ENCODE results near the gene MOB3A. TPM values are rescaled to one million over a fixed set of nuclear protein-coding genes. Genes with fewer than 3 reads are reported as not detected.

Gene MOB3A
- total and polyA plus RNA-seq, 2 of the 8 experiments (the other 6 are each of a cell fraction or from before 2014, with no cell fraction given), result 9.2 to 9.6 TPM

DNA sequence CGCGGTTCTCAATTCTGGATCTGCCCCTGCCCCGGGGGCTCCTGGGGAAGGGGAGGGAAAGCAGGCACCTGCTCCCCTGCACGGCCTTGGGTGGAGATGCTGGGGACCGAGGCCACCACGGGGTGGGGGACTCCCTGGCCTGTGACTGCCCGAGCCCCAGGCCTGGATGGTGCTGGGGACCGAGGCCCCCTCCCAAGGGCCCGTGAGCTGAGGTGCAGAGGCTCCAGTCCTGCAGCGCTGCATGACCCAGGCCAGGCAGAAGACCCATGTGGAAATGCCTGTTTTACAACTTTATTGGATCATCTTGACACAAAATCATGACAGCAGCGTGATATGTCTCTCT lies 4.6 kb upstream of the MOB3A start:
- H2AFZ ChIP-seq (ENCODE audit: low read length), result no peak overlapping the region
- POLR2A ChIA-PET (ENCODE audit: partially characterized antibody), result no interaction called here
- H3K9ac ChIP-seq (replicated peaks in 1 of 4; ENCODE audit: extremely low read depth in 1 of 4, low read depth in 3 of 4, low read length in 3 of 4), result no peak overlapping the region
- H3K18ac ChIP-seq (ENCODE audit: extremely low read depth, low read length), result no peak overlapping the region
- H3K23me2 ChIP-seq (ENCODE audit: low read depth, low read length), result peaks cover 10% of the 10 kb centered on the region; the same call in 1 of the 2 replicates
- no peak overlapping the region for H2BK5ac ChIP-seq (ENCODE audit: low read depth, low read length)
- peaks cover 0 to 3% (median 1%) of the 10 kb centered on the region in 4 experiments; a peak in 4 of 7 replicates for H3K4me1 ChIP-seq (replicated peaks in 1 of 4; ENCODE audit: control insufficient read depth in 3 of 4, insufficient read depth in 4 of 4, low read length in 3 of 4)
- no peak overlapping the region for H3K14ac ChIP-seq (ENCODE audit: insufficient read length)
- no peak overlapping the region for H2BK120ac ChIP-seq (replicated peaks; ENCODE audit: low read depth, low read length)
- no peak overlapping the region for H2BK20ac ChIP-seq (ENCODE audit: low read length)
- no peak overlapping the region for H4K5ac ChIP-seq (ENCODE audit: insufficient read length, low read depth, low read length)
- H4K8ac ChIP-seq (ENCODE audit: extremely low read depth, insufficient read depth, low read length), result no peak overlapping the region
- CTCF ChIA-PET (ENCODE audit: partially characterized antibody), result interaction anchor here (0.6 kb wide), 1 partner anchor 514 kb away, joined by 3 read pairs; no protein-coding TSS in a partner anchor
- H3K9me3 ChIP-seq (ENCODE audit: insufficient read depth in 2 of 2, low read depth in 1 of 2, low read length in 1 of 2), result peaks cover 3% of the 10 kb centered on the region in 2 experiments; a peak in 3 of 4 replicates
- H3K79me1 ChIP-seq (ENCODE audit: low read depth, low read length), result peaks cover 9% of the 10 kb centered on the region
- H3K56ac ChIP-seq (replicated peaks; ENCODE audit: insufficient read length, low read depth, low read length), result no peak overlapping the region
- peaks cover 15 to 44% (median 32%) of the 10 kb centered on the region in 4 experiments for H3K36me3 ChIP-seq (ENCODE audit: control insufficient read depth in 2 of 4, insufficient read depth in 4 of 4, low read length in 3 of 4)
- 93% methylated on average over 9 of the region's 11 CpGs; no CpG with 5 or more reads in 1 of the 2 experiments for WGBS, 2 experiments (ENCODE audit: extremely low coverage in 1 of 2, insufficient coverage in 1 of 2, insufficient read length in 1 of 2, insufficient replicate concordance in 2 of 2, low coverage in 1 of 2, low lambda C conversion rate in 2 of 2, missing lambda C conversion rate in 1 of 2)
- no peak overlapping the region for H3K4ac ChIP-seq (replicated peaks; ENCODE audit: insufficient read length, low read depth, low read length)
- no peak overlapping the region for H3K4me3 ChIP-seq (ENCODE audit: extremely low read depth in 1 of 4, insufficient read depth in 2 of 4, low read depth in 3 of 4, low read length in 4 of 4)
- no peak for FAIRE-seq
- peaks cover 13 to 30% of the 10 kb centered on the region in 2 experiments for H4K20me1 ChIP-seq (replicated peaks in 1 of 2; ENCODE audit: control insufficient read depth in 1 of 2, insufficient read depth in 2 of 2, low read length in 2 of 2)
- no peak overlapping the region for H3K27ac ChIP-seq (ENCODE audit: low read depth, low read length)
- DNase-seq (ENCODE audit: low read depth in 1 of 2, low spot score in 2 of 2), result no peak
- peaks cover 0 to 17% of the 10 kb centered on the region in 2 experiments; a peak in 2 of 4 replicates for H3K79me2 ChIP-seq (ENCODE audit: control insufficient read depth in 1 of 2, insufficient read depth in 2 of 2, low read length in 2 of 2)
- H2BK15ac ChIP-seq (ENCODE audit: low read length), result no peak overlapping the region
- H2AK5ac ChIP-seq (ENCODE audit: low read depth, low read length), result no peak overlapping the region
- H3K23ac ChIP-seq (ENCODE audit: insufficient read length), result no peak overlapping the region
- no peaks in the 10 kb centered on the region for H3K27me3 ChIP-seq (replicated peaks in 1 of 4; ENCODE audit: control insufficient read depth in 3 of 4, extremely low read depth in 1 of 4, insufficient read depth in 3 of 4, low read length in 3 of 4)
- no peak overlapping the region for H4K91ac ChIP-seq (replicated peaks; ENCODE audit: insufficient read length, low read length)
- no peak overlapping the region for H2BK12ac ChIP-seq (ENCODE audit: low read depth, low read length)
- H3K4me2 ChIP-seq (ENCODE audit: insufficient read depth in 1 of 2, low read depth in 2 of 2, low read length in 2 of 2), result no peak overlapping the region
- TF ChIP-seq ASH2L (IDR thresholded peaks at IDR 0.05; ENCODE audit: low read length), result no peak
- no peak for TF ChIP-seq BCL11A (IDR thresholded peaks at IDR 0.05; ENCODE audit: low read depth in 2 of 2, low read length in 2 of 2)
- TF ChIP-seq, protein P1, sequence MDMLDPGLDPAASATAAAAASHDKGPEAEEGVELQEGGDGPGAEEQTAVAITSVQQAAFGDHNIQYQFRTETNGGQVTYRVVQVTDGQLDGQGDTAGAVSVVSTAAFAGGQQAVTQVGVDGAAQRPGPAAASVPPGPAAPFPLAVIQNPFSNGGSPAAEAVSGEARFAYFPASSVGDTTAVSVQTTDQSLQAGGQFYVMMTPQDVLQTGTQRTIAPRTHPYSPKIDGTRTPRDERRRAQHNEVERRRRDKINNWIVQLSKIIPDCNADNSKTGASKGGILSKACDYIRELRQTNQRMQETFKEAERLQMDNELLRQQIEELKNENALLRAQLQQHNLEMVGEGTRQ (IDR thresholded peaks at IDR 0.05; ENCODE audit: low read length), result no peak
- TF ChIP-seq RFX5 (IDR thresholded peaks at IDR 0.05; ENCODE audit: borderline replicate concordance, low read depth, low read length), result no peak
- no peak for TF ChIP-seq POU5F1 (IDR thresholded peaks at IDR 0.05; ENCODE audit: low read depth, low read length)
- TF ChIP-seq TEAD4 (IDR thresholded peaks at IDR 0.05; ENCODE audit: low read depth, low read length), result no peak
- TF ChIP-seq EP300 (IDR thresholded peaks at IDR 0.05; ENCODE audit: borderline replicate concordance in 1 of 2, low read depth in 2 of 2, low read length in 2 of 2), result no peak
- no peak for TF ChIP-seq EZH2 (IDR thresholded peaks at IDR 0.05; ENCODE audit: low read depth, low read length, severe bottlenecking)
- TF ChIP-seq SP2 (IDR thresholded peaks at IDR 0.05; ENCODE audit: low read length), result no peak
- TF ChIP-seq CREB1 (IDR thresholded peaks at IDR 0.05), result no peak
- no peak for TF ChIP-seq POLR2A (IDR thresholded peaks at IDR 0.05; ENCODE audit: control extremely low read depth in 1 of 2, low read depth in 2 of 2, low read length in 2 of 2)
- TF ChIP-seq CHD1 (IDR thresholded peaks at IDR 0.05; ENCODE audit: low read depth, low read length), result no peak
- no peak for TF ChIP-seq EGR1 (IDR thresholded peaks at IDR 0.05; ENCODE audit: borderline replicate concordance, low read depth, low read length)
- TF ChIP-seq, protein P2, sequence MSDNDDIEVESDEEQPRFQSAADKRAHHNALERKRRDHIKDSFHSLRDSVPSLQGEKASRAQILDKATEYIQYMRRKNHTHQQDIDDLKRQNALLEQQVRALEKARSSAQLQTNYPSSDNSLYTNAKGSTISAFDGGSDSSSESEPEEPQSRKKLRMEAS (IDR thresholded peaks at IDR 0.05), result no peak

Measured in H1 (cell line).